HG03469 (cell line): Measurements from ENCODE around the gene GPC2.

ENCODE experiments used
- ATAC-seq: cut with Tn5 transposase; IDR thresholded peaks from one replicate; pipeline ENCODE4 v1.9.1; 2021; ENCODE audit warnings: mild to moderate bottlenecking, moderate library complexity, moderate number of reproducible peaks; ENCODE audit not compliant: unreplicated experiment

The GPC2 gene

DNA sequence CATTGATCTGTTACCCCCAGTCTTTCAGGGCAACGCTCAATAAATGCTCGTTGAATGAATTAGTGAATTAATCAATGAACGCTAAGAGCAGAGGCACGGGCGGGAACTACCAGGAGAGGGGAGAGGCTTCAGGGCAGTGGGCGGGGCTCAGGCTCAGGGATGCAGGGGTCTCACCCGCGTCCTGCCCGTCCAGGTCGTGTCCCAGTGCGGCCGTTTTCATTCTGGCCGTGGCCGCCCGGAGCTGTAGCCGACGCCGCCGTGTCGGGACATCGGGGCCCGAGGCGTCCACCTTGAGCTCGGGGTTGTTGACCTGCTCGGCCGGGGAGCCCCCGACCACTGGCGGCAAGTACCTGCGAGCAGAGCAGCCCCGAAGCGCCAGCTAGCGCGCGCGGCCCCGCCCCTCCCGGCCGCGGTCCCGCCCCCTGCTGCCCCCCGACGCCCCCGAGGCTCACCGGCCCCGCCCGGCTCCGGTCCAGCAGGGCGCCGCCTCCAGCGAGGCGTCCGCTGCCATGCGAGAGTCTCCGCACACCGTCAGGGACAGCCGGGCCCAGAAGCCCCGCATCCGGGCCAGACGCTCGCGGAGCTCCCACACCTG is 6.0 kb downstream of the GPC2 start:
- ATAC-seq: no peak

DNA sequence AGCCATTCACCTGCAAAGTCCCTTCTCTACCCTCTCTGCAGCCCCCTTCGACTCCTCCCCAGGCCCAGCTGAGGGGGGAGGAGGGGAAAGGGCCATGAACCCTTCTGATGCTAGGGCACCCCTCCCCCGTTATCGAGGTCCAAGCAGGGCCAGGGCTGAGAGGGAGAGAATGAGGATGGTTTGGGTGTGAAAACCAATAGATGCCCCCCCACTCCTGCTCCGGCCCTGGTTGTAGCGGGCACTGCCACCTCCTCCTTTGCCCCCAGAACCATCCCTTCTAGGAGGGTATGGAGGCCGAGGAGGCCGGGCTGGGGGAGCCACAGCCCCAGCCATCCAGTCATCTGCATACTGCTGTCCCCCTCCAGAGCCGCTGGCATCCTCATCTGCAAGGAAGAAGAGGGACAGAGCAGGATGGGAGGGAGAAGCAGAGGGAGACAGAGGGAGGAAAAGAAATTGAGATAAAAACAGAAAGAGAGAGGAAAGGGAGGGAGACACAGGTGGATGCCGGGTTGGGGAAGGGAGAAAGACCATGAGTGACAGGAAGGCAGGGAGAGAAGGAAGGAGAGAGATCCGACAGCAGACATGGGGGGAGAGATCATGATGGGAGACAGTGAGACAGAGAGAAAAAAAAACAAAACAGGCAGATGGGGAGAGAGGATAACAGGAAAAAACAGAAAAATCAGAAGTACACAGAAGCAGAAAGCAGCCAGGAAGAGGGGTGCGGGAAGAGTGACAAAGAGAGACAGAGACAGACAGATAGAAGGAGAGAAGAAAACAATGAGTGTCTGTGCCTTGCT is 6.9 kb downstream of the GPC2 start:
- no peak for ATAC-seq

DNA sequence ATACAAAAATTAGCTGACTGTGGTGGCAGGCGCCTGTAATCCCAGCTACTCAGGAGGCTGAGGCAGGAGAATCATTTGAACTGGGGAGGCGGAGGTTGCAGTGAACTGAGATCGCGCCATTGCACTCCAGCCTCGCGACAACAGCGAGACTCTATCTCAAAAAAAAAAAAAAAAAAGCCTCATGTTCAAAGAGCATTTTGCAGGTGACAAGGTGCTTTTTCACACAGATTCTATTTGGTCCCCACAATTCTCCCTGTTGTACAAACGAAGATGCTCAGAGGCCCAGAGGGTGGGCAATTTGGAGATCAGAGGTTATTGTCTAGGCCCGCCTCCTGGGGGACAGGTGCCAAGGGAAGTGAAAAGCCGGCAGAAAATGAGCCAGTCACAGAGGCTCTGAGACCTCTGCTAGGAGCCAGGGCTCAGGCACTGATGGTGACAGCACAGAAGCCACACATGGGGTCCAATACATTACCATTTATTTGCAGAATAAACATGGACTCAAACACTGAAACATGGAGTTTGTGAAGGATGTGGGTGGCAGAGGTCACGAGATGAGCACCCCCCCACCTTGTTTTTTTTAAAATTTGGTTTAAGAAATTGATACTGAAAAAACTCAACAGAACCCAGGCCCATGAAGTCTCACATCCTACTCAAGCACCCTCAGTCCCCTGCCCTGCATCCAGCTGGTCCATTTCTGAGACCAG is 7.9 kb downstream of the GPC2 start:
- no peak for ATAC-seq

DNA sequence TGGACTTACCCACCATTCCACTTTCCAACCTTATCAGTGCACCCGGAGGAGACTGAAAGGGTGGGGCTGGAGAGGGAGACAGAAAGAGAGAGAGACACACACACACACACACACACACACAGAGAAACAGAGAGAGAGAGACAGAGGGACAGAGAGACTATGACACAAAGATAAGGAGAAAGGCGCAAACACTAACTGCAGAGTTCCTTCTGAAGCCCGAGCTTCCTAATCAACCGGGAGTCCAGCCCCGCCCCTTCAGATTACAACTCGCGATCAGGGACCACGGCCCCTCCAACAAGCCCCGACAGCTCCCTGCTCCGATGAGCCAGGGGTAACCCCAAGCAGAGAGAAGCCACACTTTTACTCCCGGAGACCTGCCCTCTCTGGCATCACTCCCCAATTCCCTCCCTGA is 9.3 kb downstream of the GPC2 start:
- ATAC-seq: no peak

DNA sequence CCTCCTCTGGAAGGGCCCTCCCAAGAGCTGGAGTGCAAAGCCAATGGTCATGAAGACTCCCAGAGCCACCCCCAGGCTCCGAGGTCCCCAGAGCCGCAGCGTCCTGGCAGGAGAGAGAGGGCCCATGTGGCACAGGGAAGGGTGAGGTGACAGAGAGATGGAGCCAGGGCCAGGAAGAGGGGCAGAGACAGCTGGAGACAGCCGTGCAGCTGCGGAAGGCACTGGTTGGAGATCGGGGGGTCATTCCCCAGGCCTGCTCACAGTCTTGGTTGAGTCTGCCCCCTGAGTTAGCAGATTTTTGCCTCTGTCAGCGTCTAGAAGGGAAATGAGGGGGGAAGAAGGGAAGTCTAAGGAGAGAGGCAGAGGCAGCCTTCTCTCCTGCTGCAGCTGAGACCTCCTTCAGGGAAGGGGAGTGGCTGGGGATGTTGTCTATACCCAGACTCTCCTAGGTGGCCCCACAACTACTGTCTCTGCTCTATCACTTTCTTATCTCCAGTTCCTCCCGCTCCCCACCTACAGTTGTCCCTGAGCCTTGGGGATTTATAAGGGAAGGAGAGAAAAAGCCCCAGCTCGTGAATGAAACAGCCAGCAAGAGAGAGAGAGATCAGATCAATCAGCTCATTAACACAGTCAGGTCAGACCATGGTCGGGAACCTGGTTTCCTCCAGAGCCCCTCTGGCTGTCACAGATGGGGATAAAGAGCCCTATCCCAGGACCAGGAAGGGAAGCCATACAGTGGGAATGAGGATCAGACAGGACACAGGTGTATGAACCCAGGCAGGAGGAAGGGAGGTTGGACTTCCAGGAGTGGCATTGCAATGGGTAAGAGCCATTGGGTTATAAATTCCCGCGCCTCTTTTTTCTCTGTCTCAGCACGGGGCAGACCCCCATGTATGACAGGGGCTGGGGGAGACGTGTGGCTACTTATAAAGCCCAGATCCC is 9.9 kb downstream of the GPC2 start:
- ATAC-seq: no peak

DNA sequence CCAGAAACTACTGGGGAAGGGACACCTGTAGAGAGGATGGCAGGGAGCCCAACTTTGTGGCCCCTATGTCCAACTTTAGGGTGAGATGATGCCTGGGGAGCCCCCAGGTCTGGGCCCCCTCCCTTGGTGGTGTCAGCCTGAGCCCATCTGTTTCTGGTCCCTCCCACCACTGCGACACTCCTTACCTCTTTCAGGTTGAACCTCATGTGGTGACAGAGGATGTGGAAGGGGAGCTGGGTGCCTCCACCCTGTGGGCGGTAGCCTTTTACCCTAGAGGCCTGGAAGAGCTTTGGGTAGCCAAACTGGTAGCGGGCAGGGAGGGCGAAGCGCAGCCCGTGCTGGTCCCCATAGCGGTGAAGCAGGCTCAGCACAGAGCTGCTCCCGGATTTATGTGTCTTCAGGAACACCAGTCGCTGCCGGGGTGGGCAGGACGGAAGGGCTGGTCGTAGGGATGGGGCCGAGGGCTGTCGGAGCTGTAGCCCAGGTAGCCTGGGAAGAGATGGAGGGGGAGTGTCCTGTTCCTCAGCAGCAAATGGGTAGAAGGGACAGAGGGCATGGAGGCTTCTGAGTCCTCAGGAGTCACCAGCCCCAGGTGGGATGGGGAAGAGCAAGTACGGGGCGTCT is 10.8 kb downstream of the GPC2 start:
- ATAC-seq: no peak

DNA sequence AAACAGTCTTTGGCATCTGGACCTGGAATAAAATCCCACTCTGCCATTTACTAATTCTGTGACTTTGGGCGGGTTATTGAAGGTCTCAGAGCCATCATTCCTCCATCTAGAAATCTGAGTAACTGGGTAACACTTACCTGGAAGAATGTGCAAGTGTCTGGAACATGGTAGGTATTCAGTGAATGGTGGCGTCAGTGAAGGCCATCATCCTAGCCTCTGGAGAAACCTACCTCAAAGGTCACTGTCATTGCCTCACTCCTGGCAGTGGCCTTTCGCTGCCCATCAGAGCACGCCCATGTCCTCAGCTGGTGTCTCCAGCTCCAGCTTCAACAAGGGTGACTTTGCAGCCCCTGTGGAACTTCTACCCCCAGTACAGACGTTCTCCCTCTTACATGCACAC is 13.3 kb downstream of the GPC2 start:
- no peak for ATAC-seq

DNA sequence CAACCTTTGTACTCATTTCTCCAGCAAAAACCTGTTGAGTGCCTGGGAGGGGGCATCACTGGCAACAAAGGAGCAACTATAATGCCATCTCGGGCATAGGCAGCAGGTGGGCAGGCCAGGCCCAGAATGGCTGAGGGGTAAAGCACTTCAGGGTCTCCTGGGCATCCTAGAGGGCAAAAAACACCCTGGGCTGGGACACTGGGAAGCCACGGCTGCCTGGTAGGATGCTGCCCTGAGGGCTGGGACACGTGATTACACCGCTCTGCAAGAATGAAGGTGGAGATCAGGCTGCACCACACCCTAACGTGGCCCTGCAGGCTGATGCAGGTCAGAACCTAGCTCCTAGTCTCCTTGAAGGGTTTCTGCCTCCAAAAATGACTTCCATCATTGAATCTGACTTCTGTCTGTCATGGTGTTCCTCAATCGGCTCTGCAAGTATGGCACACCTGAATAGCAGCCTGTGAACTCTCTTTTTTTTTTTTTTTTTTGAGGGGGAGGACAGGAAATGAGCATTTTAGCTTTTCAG is 14.1 kb downstream of the GPC2 start:
- no peak for ATAC-seq

DNA sequence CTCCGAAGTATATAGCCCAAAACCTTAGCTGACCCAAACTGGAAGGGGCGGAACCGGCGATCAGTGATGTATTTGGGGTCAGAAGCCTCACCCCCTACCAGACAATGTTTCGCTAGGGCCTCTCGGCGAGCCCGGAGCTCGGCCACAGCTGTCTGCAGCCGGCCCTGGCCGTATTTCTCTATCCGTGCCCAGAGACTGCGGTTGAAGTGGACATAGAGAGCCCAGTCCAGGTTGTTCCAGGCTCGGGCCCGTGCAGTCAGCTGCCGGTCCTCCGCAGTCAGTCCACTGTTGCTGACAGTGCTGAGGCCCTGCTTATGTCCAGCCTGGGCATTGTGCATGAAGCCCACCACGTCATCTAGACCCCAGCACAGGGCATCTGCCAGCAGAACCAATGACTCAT is 17.1 kb downstream of the GPC2 start:
- ATAC-seq: no peak

DNA sequence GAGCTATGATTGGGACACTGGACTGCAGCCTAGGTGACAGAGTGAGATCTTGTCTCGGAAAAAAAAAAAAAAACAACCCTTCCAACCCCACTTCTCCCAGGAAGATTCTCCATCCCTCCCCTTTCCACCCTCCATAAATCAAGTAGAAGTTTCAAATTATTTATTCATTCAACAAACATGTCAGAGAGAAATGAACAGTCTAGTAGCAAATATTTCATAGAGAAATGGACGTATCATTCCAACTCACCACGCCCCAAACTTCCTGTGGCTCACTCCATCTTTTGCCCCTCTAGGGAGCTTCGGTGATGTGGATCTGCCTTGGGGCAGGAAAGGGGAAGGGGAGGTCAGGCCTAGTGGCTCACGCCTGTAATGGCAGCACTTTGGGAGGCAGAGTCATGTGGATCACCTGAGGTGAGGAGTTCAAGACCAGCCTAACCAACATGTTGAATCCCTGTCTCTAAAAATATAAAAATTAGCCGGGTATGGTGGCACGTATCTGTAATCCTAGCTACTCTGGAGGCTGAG is 18.0 kb downstream of the GPC2 start:
- ATAC-seq: no peak

DNA sequence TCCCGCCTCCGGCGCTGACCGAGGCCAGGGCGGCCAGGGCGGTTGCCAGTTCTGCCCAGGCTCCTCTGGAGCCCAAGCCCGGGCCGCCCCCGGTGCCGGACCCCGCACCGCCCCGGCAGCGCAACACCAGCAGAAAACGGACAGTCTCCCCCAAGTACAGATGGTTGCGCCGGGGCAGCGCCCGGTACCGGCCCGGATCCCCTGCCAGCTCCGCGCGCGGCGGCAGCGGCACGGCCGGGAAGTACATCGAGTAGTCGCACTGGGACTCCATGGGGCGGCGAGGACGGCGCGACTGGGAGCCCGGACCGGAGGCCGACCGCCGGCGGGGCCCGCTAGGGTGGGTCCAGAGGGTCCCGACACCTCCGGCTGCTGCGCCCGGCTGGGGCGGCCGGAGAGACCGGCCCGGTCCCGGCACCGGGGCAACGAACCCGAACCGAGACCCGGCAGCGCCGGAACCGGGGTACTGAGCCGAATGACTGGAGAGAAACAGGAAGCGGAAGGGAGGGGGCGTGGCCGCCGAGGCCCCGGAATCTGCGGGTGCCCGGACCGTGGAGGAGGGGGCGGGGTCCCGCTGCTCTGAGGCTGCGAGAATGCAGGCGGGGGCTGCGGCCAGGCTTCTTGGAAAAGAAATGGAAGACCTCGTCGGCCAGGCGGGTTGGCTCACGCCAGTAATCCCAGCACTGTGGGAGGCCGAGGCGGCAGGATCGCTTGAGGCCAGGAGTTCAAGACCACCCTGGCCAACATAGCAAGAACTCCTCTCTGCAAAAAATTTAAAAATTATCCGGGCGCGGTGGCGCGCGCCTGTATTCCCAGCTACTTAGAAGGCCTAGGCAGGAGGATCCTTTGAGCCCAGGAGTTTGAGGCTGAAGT is 18.7 kb downstream of the GPC2 start, which contains the start of gene TRAPPC14:
Gene TRAPPC14, minus strand, starts transcription at position 495 of the 870 bp plus-strand sequence. Its CDS starts 224 bp downstream, at position 271.
- no peak for ATAC-seq

DNA sequence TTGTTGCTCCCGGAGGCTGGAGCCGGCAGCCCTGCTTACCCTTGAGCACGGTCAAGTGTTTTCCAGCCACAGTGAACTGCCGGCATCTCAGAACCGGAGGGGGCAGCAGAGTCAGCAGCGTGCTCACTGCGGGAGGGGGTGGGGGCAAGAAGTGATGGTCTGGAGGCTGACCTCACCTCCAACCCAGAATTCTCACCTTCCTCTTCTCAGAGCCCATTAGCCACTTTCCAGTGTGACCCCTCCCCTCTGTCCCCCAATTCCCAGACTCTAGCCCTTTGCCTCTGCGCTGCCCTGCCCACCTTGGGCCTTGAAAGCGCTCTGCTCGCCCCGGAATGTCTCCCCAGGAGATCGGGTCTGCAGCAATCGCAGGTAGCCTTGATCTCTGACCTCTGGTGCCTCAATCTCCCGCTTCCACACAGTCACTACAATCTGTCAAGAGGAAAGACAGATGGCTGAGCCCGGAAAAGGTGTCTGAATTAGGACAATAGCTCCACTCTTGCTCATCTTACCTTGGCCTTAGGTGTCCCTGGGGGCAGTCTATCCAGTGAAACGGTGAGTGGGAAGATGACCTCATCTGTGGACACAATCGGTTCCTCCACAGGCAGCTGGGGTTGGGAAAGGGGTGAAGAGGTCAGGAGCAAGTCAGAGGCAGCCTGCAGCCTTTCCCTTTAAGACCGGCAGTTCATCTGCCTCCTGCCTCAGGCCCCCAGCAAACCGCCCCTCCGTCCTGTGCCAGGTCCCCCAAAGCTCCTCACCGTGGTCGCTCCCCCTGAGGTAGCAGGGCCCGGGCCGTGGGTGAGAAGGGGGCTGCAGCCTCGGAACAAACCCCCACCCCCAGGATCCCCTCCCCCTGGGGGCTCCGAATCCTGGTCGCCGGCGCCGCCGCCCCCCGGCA is 19.6 kb downstream of the GPC2 start:
- ATAC-seq: no peak

DNA sequence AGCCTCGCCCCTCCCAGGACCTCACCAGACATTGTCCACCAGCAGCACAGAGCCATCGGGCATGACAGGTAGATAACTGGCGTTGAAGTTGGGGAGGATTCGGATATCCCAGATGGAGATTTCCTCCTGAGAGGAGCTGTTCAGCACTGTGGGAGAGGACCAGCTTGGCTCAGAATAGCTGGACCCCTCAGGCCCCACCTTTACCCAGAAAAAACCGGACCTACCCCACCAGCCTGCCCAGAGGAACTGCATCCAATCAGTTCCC is 20.2 kb downstream of the GPC2 start:
- ATAC-seq: no peak

DNA sequence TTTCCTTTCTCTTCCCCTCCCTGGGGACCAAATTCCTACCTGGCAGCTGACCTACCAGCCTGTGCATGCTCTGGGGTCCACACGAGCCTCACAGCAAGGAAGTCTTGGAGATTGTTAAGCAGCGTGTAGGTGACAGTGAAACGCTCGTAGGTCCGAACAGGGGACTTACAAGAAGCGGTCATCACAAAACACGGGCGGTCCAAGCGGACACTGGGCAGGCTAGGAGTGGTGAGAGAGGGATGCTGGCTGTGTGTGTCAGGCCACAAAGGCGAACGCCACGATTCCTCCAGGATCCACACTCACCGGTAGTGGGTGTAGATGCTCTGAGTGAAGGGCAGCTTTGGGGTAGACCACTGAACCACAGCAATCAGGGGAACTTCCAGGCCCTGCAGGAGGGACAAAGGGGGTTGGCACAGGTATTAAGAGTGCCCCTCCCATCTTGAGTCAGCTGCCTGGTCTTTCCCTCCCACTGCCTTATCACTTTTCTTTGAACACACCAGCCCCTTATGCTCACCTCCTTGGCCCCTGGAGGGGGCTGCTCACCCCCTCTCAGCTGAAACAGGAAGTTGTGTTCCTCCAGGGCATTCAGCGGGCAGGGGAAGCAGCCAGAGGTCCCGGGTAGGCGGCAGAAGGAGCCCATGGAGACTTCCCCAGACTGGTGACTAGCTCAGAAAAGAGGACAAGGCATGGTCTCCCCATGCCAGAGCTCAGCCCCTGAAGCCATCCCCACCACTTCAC is 20.7 kb downstream of the GPC2 start:
- ATAC-seq: no peak

DNA sequence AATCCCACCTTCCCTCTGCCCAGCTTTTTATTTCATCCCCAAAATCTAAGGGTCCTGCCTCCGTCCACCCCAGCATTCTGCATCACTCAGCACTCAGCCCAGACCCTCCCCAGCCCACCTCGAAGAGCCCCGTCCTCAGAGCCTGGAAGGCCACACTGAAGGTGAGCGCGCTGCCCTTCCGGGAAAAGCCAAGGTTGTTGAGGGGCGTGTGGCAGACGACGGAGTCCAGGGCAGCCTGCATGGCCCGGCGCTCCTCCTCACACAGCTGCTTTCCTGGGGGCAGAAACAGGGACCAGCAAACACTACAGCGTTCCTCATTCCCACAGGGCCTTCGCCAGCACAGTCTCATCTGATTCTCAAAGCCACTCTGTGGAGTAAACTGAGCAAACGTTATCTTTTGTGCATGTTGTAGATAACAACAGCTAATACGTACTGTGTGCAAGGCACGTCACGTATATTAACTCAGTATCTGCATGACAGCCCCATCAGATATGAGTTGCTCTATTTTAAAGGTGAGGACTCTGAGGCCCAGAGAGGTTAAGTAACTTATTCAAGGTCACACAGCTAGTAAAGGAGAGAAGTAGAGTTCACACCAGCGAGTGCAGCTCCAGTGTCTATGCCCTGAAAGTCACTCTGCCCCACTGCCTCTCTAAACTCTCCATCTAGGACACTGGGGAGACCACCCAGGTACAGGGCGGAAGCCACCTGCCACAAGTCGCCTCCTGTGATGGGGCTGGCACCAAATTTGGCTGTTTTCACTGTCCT is 21.4 kb downstream of the GPC2 start:
- no peak for ATAC-seq

DNA sequence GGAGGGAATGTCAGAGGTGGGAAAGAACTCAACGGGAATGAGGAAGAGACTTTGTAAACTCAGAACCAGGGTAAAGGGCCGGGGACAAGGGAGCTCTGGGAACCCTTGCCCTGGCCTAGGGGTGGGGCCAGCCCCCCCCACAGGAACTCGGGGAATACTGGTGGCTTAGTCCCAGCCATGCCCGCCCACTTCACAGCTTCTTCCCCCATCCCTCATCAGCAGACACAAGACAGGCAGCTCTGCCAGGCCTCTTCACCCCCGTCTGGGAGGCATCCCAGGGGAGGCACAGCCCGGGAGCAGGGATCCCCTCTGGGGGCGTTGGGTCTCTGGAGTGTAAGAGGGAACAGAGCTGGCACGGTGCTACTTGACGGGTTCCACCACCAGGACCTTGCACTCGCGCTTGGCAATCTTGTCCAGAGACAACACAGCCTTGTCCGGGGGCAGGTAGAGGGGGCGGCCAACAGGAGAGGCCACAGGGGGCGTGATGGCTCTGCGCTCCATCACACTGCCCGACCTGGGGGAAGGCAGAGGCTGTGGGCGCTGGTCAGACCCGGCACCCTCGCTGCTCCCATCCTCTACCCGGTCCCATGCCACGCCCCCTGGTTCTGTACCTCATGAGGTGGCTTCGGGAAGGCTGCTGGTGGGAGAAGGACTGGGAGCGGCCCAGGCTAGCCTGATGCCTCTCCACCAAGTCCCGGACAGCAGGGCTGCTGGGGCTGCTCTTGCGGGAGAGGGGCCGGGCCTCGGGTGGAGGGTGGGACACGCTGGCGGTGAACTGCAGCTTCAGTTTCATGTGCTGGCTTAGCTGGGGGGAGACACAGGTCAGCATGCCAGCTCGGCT is 22.3 kb downstream of the GPC2 start:
- no peak for ATAC-seq
